ENCODE data around the gene RNLS. TPM values are rescaled to one million over a fixed set of nuclear protein-coding genes. Genes with fewer than 3 reads are reported as not detected.

Gene RNLS
- total RNA-seq, 1 experiment from 2014 or later: 8.7 TPM

GRCh38 chr10:88482220-88482619 is 100.9 kb downstream of the RNLS start:
- TF ChIP-seq E2F1 (CRISPR knock-in tag; IDR thresholded peaks at IDR 0.05) (no peak), SOX15 (CRISPR knock-in tag; IDR thresholded peaks at IDR 0.05) (no peak), ZNF396 (CRISPR knock-in tag; IDR thresholded peaks at IDR 0.05; ENCODE audit: borderline replicate concordance) (no peak), MLX (CRISPR knock-in tag; IDR thresholded peaks at IDR 0.05) (no peak), NFYB (CRISPR knock-in tag; conservative IDR thresholded peaks at IDR 0.05; ENCODE audit: low read depth) (no peak), CBFB (CRISPR knock-in tag; IDR thresholded peaks at IDR 0.05; ENCODE audit: low read depth) (no peak), ZNF423 (CRISPR knock-in tag; IDR thresholded peaks at IDR 0.05) (no peak), GRHL2 (CRISPR knock-in tag; IDR thresholded peaks at IDR 0.05; ENCODE audit: insufficient replicate concordance, severe bottlenecking) (no peak), ELF4 (CRISPR knock-in tag; IDR thresholded peaks at IDR 0.05; ENCODE audit: low read depth) (no peak), NFATC4 (CRISPR knock-in tag; IDR thresholded peaks at IDR 0.05) (no peak), ATF1 (CRISPR knock-in tag; IDR thresholded peaks at IDR 0.05) (no peak), TEAD4 (CRISPR knock-in tag; IDR thresholded peaks at IDR 0.05) (no peak), ZNF416 (CRISPR knock-in tag; IDR thresholded peaks at IDR 0.05) (no peak)
- Mint-ChIP-seq H3K4me3 (no peak overlapping the region), H3K27ac (no peak overlapping the region), H3K27me3 (ENCODE audit: low read depth) (no peaks in the 10 kb centered on the region), H3K9me3 (peaks cover 5% of the 10 kb centered on the region), H3K4me1 (no peaks in the 10 kb centered on the region), H3K36me3 (no peaks in the 10 kb centered on the region)
- ATAC-seq: no peak
- no peak for DNase-seq (ENCODE audit: low spot score)
- CTCF ChIA-PET: no interaction called here
- POLR2A ChIA-PET: no interaction called here

GRCh38 chr10:88478256-88478655 is 104.9 kb downstream of the RNLS start:
- no peak for ATAC-seq
- Mint-ChIP-seq H3K27ac (no peak overlapping the region), H3K27me3 (ENCODE audit: low read depth) (no peaks in the 10 kb centered on the region), H3K4me3 (no peak overlapping the region), H3K9me3 (no peaks in the 10 kb centered on the region), H3K4me1 (peaks cover 14% of the 10 kb centered on the region), H3K36me3 (no peaks in the 10 kb centered on the region)
- CTCF ChIA-PET: no interaction called here
- TF ChIP-seq ATF1 (CRISPR knock-in tag; IDR thresholded peaks at IDR 0.05): no peak
- TF ChIP-seq CTCF (IDR thresholded peaks at IDR 0.05): no peak
- no peak for TF ChIP-seq CREM (CRISPR knock-in tag; IDR thresholded peaks at IDR 0.05)
- TF ChIP-seq, protein P1, sequence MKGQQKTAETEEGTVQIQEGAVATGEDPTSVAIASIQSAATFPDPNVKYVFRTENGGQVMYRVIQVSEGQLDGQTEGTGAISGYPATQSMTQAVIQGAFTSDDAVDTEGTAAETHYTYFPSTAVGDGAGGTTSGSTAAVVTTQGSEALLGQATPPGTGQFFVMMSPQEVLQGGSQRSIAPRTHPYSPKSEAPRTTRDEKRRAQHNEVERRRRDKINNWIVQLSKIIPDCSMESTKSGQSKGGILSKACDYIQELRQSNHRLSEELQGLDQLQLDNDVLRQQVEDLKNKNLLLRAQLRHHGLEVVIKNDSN (CRISPR knock-in tag; IDR thresholded peaks at IDR 0.05): no peak
- no peak for TF ChIP-seq MLX (CRISPR knock-in tag; IDR thresholded peaks at IDR 0.05)
- DNase-seq (ENCODE audit: low spot score): no peak
- POLR2A ChIA-PET: no interaction called here

DNA sequence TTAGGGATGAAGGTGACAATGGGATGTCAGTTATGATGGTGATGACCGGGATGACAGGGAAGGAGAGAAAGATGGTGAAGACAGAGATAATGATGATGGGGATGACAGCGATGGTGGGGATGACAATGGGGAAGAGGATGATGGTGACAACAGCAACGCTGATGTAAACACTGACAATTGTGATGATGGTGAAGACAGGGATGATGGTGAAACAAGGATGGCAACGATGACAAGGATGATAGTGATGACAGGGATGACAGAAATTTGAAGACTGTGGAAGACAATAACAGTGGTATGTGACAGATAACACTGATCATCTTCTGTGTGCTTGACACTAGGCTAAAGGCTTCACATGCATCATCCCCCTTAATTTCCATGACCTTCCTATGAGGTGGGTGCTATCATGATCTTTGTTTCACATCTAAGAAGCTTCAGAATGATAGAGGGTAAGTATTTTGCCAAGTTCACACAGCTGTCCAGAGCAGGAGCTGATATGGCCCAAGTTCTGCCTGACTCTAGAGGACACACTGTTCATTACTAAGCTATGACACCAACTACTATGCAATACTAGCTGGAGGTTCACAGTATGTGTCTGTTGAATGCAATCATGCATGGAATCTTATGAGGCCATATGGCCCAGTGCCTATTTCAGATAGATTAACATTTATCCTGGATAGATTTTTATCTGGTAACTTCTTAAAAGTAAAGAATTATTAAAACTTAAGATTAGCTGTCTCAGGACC is 105.6 kb downstream of the RNLS start:
- Mint-ChIP-seq H3K27me3 (ENCODE audit: low read depth) (no peaks in the 10 kb centered on the region), H3K4me3 (no peak overlapping the region), H3K9me3 (no peaks in the 10 kb centered on the region), H3K4me1 (peaks cover 14% of the 10 kb centered on the region), H3K27ac (no peak overlapping the region), H3K36me3 (no peaks in the 10 kb centered on the region)
- CTCF ChIA-PET: no interaction called here
- ATAC-seq: no peak
- POLR2A ChIA-PET: no interaction called here
- DNase-seq (ENCODE audit: low spot score): no peak
- TF ChIP-seq ZNF263 (CRISPR knock-in tag; IDR thresholded peaks at IDR 0.05; ENCODE audit: low read depth) (no peak), FOXP1 (CRISPR knock-in tag; IDR thresholded peaks at IDR 0.05; ENCODE audit: borderline replicate concordance) (no peak), E2F4 (CRISPR knock-in tag; IDR thresholded peaks at IDR 0.05; ENCODE audit: borderline replicate concordance, low read depth) (no peak)

Measured in WTC11 (cell line).